PC-3 (cell line): ENCODE measurements around the gene RNASEH1. TPM values are rescaled to one million over a fixed set of nuclear protein-coding genes. Genes with fewer than 3 reads are reported as not detected.

Experiments used
- ATAC-seq: fragments of 200-7000 bp; cut with Tn5 transposase; 2 replicates; pipeline ENCODE4 v1.9.1; 2020; ENCODE audit warnings: mild to moderate bottlenecking, moderate library complexity
- BruUV-seq: library from RNA; stranded (reverse); fragments of 400-500 nt; replicated peaks from 2 replicates; lab custom pipeline; 2021; lab: Mats Ljungman, UMichigan
- CTCF ChIA-PET: fragments of 300-600 bp; sonication (Branson Sonifier 250); formaldehyde crosslinking; loops from one replicate; lab custom pipeline; 2022; ENCODE audit warnings: antibody characterized with exemption; lab: Charles Lee
- POLR2A ChIA-PET: fragments of 300-600 bp; sonication (Branson Sonifier 250); formaldehyde crosslinking; loops from one replicate; lab custom pipeline; 2022; ENCODE audit warnings: antibody characterized with exemption; ENCODE audit not compliant: unreplicated experiment; lab: Charles Lee
- DNase-seq: peaks from one replicate; pipeline ENCODE4 v3.0.0-alpha.2; 2015
- H2AFZ ChIP-seq: fragments of 300-600 bp; sonication (generic); 2 replicates; pipeline ENCODE4 v1.6.0; 2016; ENCODE audit warnings: antibody characterized with exemption, low read length
- H3F3A ChIP-seq: fragments of 300-600 bp; sonication (generic); one replicate; pipeline ENCODE4 v1.6.0; 2017; ENCODE audit warnings: antibody characterized with exemption, low read length, control low read depth, mild to moderate bottlenecking; ENCODE audit not compliant: unreplicated experiment
- H3K27ac ChIP-seq: fragments of 300-600 bp; sonication (generic); 2 replicates; pipeline ENCODE4 v1.5.1; 2016; ENCODE audit warnings: mild to moderate bottlenecking, low read length
- H3K27me3 ChIP-seq: fragments of 300-600 bp; sonication (generic); 2 replicates; pipeline ENCODE4 v1.6.1; 2016; ENCODE audit warnings: low read length, mixed read lengths
- H3K36me3 ChIP-seq: fragments of 300-600 bp; sonication (generic); 2 replicates; pipeline ENCODE4 v1.6.1; 2016; ENCODE audit warnings: low read depth, mixed run types, low read length, mixed read lengths
- H3K4me1 ChIP-seq: fragments of 300-600 bp; sonication (generic); 2 replicates; pipeline ENCODE4 v1.5.1; 2016; ENCODE audit warnings: low read length; ENCODE audit not compliant: insufficient read depth
- H3K4me2 ChIP-seq: fragments of 300-600 bp; sonication (generic); 2 replicates; pipeline ENCODE4 v1.6.0; 2016; ENCODE audit warnings: low read length
- H3K4me3 ChIP-seq: fragments of 300-600 bp; sonication (generic); 2 replicates; pipeline ENCODE4 v1.5.1; 2016; ENCODE audit warnings: mild to moderate bottlenecking, low read length, mixed read lengths
- H3K79me2 ChIP-seq: fragments of 300-600 bp; sonication (generic); 2 replicates; pipeline ENCODE4 v1.6.1; 2017; ENCODE audit warnings: low read length, mixed read lengths
- H3K9ac ChIP-seq: fragments of 300-600 bp; sonication (generic); 2 replicates; pipeline ENCODE4 v1.6.0; 2016; ENCODE audit warnings: mild to moderate bottlenecking, low read length
- H3K9me2 ChIP-seq: fragments of 300-600 bp; sonication (generic); replicated peaks from 2 replicates; pipeline ENCODE4 v1.6.1; 2016; ENCODE audit warnings: mixed run types, low read length, mixed read lengths
- H3K9me3 ChIP-seq: fragments of 300-600 bp; sonication (generic); 2 replicates; pipeline ENCODE4 v1.6.1; 2016; ENCODE audit warnings: low read length, mixed read lengths
- H4K20me1 ChIP-seq: fragments of 300-600 bp; sonication (generic); 2 replicates; pipeline ENCODE4 v1.6.1; 2016; ENCODE audit warnings: low read length, mixed read lengths
- EZH2 ChIP-seq: fragments of 300-600 bp; sonication (generic); IDR thresholded peaks from one replicate; pipeline ENCODE4 v1.6.1; 2017; ENCODE audit warnings: antibody characterized with exemption, mild to moderate bottlenecking, low read length; ENCODE audit not compliant: unreplicated experiment
- EZH2phosphoT487 ChIP-seq: fragments of 300-600 bp; sonication (generic); IDR thresholded peaks from 2 replicates; pipeline ENCODE4 v1.6.1; 2018; ENCODE audit warnings: mild to moderate bottlenecking, antibody characterized with exemption, low read length, borderline replicate concordance
- intact Hi-C: fragments of 100-400 bp; cut with micrococcal nuclease; formaldehyde crosslinking; loops from 2 replicates; pipeline ENCODE4 v1.9.0; 2023
- total RNA-seq: library from RNA; depleted of rRNA; stranded (reverse); fragments of >200 nt; gene quantifications from 2 replicates; pipeline ENCODE4 v1.2.3, GENCODE V29; 2014
- TF ChIP-seq, protein P1 (sequence below): fragments of 300-600 bp; sonication (generic); conservative IDR thresholded peaks from 2 replicates; pipeline ENCODE4 v1.5.1; 2017; ENCODE audit warnings: antibody characterized with exemption, low read depth, mild to moderate bottlenecking, low read length

Gene RNASEH1
- total RNA-seq, 1 experiment from 2014 or later = 51.1 TPM

DNA sequence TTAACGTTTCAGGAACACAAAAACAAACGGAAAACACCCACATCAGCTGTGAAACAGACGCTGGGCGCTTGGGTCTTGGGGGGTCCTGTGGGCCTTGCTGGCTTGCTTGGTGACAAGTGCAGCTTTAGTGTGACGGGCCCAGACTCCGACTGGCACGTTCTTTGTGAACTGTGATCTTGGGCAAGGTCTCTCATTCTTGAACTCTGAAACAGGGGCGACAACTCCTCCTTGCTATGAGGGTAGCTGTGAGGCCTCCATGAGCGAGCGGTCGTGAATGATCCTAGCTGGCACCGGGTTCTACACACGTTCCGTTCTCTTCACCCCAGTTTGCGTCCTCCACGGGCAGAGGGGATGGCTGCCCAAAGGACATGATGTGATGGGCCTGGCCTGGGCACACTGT, 28.1 kb upstream of the RNASEH1 start:
- H3K27ac ChIP-seq = no peak overlapping the region
- no TSS peak for BruUV-seq
- CTCF ChIA-PET = no interaction called here

DNA sequence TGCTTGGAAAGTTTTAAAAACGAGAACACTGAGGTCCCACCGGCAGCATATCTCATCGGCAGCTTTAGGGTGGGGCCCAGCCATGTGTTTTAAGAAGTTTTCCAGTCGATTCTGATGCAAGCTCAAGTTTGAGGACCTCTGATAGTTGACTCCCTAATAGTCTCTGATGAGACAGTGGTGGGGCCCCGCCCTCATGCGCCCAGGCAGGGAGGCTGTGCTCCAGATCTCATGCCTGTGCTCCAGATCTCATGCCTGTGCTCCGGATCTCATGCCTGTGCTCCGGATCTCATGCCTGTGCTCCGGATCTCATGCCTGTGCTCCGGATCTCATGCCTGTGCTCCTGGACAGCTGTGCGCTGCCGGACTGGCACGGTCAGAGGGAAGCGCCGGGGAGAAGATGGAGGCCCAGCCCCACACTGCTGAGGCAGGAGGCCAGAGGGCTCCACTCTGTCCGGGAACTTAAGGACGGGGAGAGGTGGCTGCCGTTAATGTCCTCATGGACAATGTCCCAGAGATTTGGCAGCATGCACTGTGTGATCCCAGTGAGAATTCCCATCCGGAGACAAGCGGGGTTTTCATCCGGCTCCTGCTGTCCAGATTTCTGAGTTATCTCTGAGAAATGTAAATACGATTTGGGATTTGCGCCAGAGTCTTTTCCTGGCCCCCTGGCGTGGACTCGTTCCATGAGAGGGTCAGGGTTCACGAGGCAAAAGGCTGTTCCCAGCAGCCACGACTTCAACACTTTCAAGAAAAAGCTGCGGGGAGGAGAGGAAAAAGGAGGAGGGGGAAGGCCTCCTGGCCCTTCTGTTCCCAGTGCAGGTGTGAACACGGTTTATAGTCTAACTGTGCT, 27.4 kb upstream of the RNASEH1 start:
- BruUV-seq = no TSS peak

More for the DNA sequence above, 28.1 kb upstream of the RNASEH1 start:
- Histone ChIP-seq H3K4me1 (peaks cover 9% of the 10 kb centered on the region), H3K79me2 (peaks cover 3% of the 10 kb centered on the region; the same call in 1 of the 2 replicates), H3F3A (peaks cover 5% of the 10 kb centered on the region), H4K20me1 (peaks cover 9% of the 10 kb centered on the region), H3K4me2 (no peak overlapping the region), H3K9me2 (no peaks in the 10 kb centered on the region), H3K36me3 (peaks cover 17% of the 10 kb centered on the region), H3K27me3 (no peaks in the 10 kb centered on the region), H3K9me3 (no peaks in the 10 kb centered on the region), H3K9ac (no peak overlapping the region), H3K4me3 (no peak overlapping the region), H2AFZ (no peak overlapping the region)
- no peak for DNase-seq
- TF ChIP-seq EZH2 (no peak), EZH2phosphoT487 (no peak)
- TF ChIP-seq, protein P1, sequence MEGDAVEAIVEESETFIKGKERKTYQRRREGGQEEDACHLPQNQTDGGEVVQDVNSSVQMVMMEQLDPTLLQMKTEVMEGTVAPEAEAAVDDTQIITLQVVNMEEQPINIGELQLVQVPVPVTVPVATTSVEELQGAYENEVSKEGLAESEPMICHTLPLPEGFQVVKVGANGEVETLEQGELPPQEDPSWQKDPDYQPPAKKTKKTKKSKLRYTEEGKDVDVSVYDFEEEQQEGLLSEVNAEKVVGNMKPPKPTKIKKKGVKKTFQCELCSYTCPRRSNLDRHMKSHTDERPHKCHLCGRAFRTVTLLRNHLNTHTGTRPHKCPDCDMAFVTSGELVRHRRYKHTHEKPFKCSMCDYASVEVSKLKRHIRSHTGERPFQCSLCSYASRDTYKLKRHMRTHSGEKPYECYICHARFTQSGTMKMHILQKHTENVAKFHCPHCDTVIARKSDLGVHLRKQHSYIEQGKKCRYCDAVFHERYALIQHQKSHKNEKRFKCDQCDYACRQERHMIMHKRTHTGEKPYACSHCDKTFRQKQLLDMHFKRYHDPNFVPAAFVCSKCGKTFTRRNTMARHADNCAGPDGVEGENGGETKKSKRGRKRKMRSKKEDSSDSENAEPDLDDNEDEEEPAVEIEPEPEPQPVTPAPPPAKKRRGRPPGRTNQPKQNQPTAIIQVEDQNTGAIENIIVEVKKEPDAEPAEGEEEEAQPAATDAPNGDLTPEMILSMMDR = no peak
- no peak for ATAC-seq
- POLR2A ChIA-PET = no interaction called here
- intact Hi-C loops = no loop called here

More for the DNA sequence above, 27.4 kb upstream of the RNASEH1 start:
- DNase-seq (peak; percentile 24), ATAC-seq (peak; percentile 18)
- TF ChIP-seq EZH2 (no peak), EZH2phosphoT487 (no peak)
- TF ChIP-seq, protein P1 = no peak
- no peak overlapping the region for H3K9ac ChIP-seq
- POLR2A ChIA-PET = no interaction called here
- H3K9me3 ChIP-seq = no peaks in the 10 kb centered on the region
- CTCF ChIA-PET = no interaction called here
- H3K4me1 ChIP-seq = peaks cover 9% of the 10 kb centered on the region
- H3K4me3 ChIP-seq = no peak overlapping the region
- no peak overlapping the region for H3K27ac ChIP-seq
- H3K9me2 ChIP-seq = no peaks in the 10 kb centered on the region
- no peak overlapping the region for H3K4me2 ChIP-seq
- H3K27me3 ChIP-seq = no peaks in the 10 kb centered on the region
- H3K79me2 ChIP-seq = peaks cover 8% of the 10 kb centered on the region
- H4K20me1 ChIP-seq = peaks cover 16% of the 10 kb centered on the region
- intact Hi-C loops = no loop called here
- no peak overlapping the region for H2AFZ ChIP-seq
- peaks cover 8% of the 10 kb centered on the region for H3F3A ChIP-seq
- peaks cover 25% of the 10 kb centered on the region for H3K36me3 ChIP-seq
